ENCODE data around the gene RAB19. TPM values are rescaled to one million over a fixed set of nuclear protein-coding genes. Genes with fewer than 3 reads are reported as not detected.

RAB19 gene
- total and polyA plus RNA-seq, 10 of the 15 experiments (the other 5 are each of a cell fraction or from before 2014, with no cell fraction given), result 0.14 to 1.0 (median 0.23) TPM; not detected in 5

- Histone ChIP-seq H3K27ac (ENCODE audit: control insufficient read depth, insufficient read depth) (no peak overlapping the region), H3K79me2 (ENCODE audit: control insufficient read depth, insufficient read depth, low read length) (no peaks in the 10 kb centered on the region), H3K4me1 (ENCODE audit: control insufficient read depth, insufficient read depth, low read length) (no peaks in the 10 kb centered on the region), H4K20me1 (ENCODE audit: control insufficient read depth, insufficient read depth) (no peaks in the 10 kb centered on the region), H2AFZ (ENCODE audit: control insufficient read depth, low read depth, low read length) (no peak overlapping the region), H3K4me3 (no peak overlapping the region), H3K9me3 (replicated peaks; ENCODE audit: control insufficient read depth, insufficient read depth, low read length) (no peaks in the 10 kb centered on the region), H3K36me3 (ENCODE audit: control insufficient read depth in 2 of 2, insufficient read depth in 2 of 2, low read length in 1 of 2) (no peaks in the 10 kb centered on the region), H3K27me3 (replicated peaks in 1 of 2; ENCODE audit: control insufficient read depth in 2 of 2, insufficient read depth in 2 of 2, low read length in 1 of 2) (no peaks in the 10 kb centered on the region), H3K9ac (ENCODE audit: control insufficient read depth, insufficient read depth, low read length) (no peak overlapping the region), H3K4me2 (ENCODE audit: control insufficient read depth, insufficient read depth) (no peak overlapping the region)
- 37% methylated on average over 3 of the region's 3 CpGs for WGBS (ENCODE audit: insufficient coverage, insufficient replicate concordance, low lambda C conversion rate, missing lambda C conversion rate)
- ChIA-PET RAD21 (ENCODE audit: unreplicated experiment) (interaction anchor here (0.9 kb wide), 2 partner anchors 39 to 49 kb away, joined by 3 to 5 read pairs; no protein-coding TSS in a partner anchor), SMC1A (ENCODE audit: uncharacterized antibody, unreplicated experiment) (interaction anchor here (0.6 to 1.1 kb wide), 4 partner anchors 34 to 237 kb away, joined by 3 read pairs; no protein-coding TSS in a partner anchor), POLR2A (interaction anchor here (1.5 kb wide), 1 partner anchor 27 kb away, joined by 4 read pairs; no protein-coding TSS in a partner anchor), CTCF (interaction anchor here (0.8 to 1.2 kb wide), 3 partner anchors 9 to 793 kb away, joined by 3 read pairs; no protein-coding TSS in a partner anchor)
- intact Hi-C loops (cut with micrococcal nuclease; ENCODE audit: unreplicated experiment), result no loop called here
- no TSS peak for BruUV-seq (replicated peaks)
- peak; percentile 81 for ATAC-seq
- in situ Hi-C loops (cut with MboI), result no loop called here
- no peak for FAIRE-seq
- TF ChIP-seq PKNOX1 (IDR thresholded peaks at IDR 0.05) (peak; percentile 63; the same call in 1 of the 2 replicates), SMAD5 (IDR thresholded peaks at IDR 0.05; ENCODE audit: low read depth) (no peak), IRF4 (IDR thresholded peaks at IDR 0.05; ENCODE audit: low read depth, low read length) (no peak), DPF2 (IDR thresholded peaks at IDR 0.05) (peak; percentile 49; the same call in 1 of the 2 replicates), BMI1 (IDR thresholded peaks at IDR 0.05; ENCODE audit: borderline replicate concordance) (peak; percentile 33; the same call in 1 of the 2 replicates), YY1 (IDR thresholded peaks at IDR 0.05; ENCODE audit: low read depth, low read length) (no peak), HDGF (IDR thresholded peaks at IDR 0.05) (no peak), ZBTB4 (CRISPR knock-in tag; IDR thresholded peaks at IDR 0.05) (no peak), POLR2AphosphoS5 (IDR thresholded peaks at IDR 0.05; ENCODE audit: low read length) (no peak)
- peak; percentile 7 for DNase-seq (ENCODE audit: low read depth, low spot score)
Measured at GRCh38 chr7:140439359-140439758, 35.5 kb downstream of the RAB19 start.
